Astrocyte (in vitro differentiated cells and primary cell): Measurements from ENCODE around the gene ADAMTS13. TPM values are rescaled to one million over a fixed set of nuclear protein-coding genes. Genes with fewer than 3 reads are reported as not detected.

ENCODE experiments used
- DNase-seq: peaks from one replicate; pipeline ENCODE4 v3.0.0-alpha.2; 2010; ENCODE audit warnings: low read depth
- FAIRE-seq: peaks from 2 replicates; lab custom pipeline; 2011; peaks lifted over from hg19 to GRCh38; lab: Jason Lieb, UNC
- H2AFZ ChIP-seq: 2 replicates; pipeline ENCODE4 v1.6.0; 2012; ENCODE audit warnings: low read depth, low read length, inconsistent platforms
- H3K27ac ChIP-seq: 2 replicates; pipeline ENCODE4 v1.5.1; 2011; ENCODE audit warnings: low read depth, low read length, inconsistent platforms
- H3K27me3 ChIP-seq: 2 replicates; pipeline ENCODE4 v1.6.0; 2011; ENCODE audit warnings: low read length, inconsistent platforms; ENCODE audit not compliant: insufficient read depth
- H3K36me3 ChIP-seq: 2 replicates; pipeline ENCODE4 v1.5.1; 2011; ENCODE audit warnings: low read length, inconsistent platforms; ENCODE audit not compliant: insufficient read depth
- H3K4me1 ChIP-seq: 2 replicates; pipeline ENCODE4 v1.5.1; 2011; ENCODE audit warnings: low read length, inconsistent platforms; ENCODE audit not compliant: insufficient read depth
- H3K4me2 ChIP-seq: 2 replicates; pipeline ENCODE4 v1.6.0; 2012; ENCODE audit warnings: low read length, inconsistent platforms
- H3K4me3 ChIP-seq: 2 replicates; pipeline ENCODE4 v1.5.1; 2011; ENCODE audit warnings: low read depth, mild to moderate bottlenecking, low read length, inconsistent platforms; ENCODE audit not compliant: insufficient read depth
- H3K79me2 ChIP-seq: 2 replicates; pipeline ENCODE4 v1.6.0; 2012; ENCODE audit warnings: mild to moderate bottlenecking, low read length, inconsistent platforms; ENCODE audit not compliant: insufficient read depth
- H3K9ac ChIP-seq: 2 replicates; pipeline ENCODE4 v1.6.0; 2012; ENCODE audit warnings: mild to moderate bottlenecking, low read length, inconsistent platforms
- H3K9me3 ChIP-seq: 2 replicates; pipeline ENCODE4 v1.5.1; 2012; ENCODE audit warnings: low read depth, mild to moderate bottlenecking, low read length, inconsistent platforms; ENCODE audit not compliant: insufficient read depth
- H4K20me1 ChIP-seq: 2 replicates; pipeline ENCODE4 v1.6.0; 2012; ENCODE audit warnings: low read length, inconsistent platforms; ENCODE audit not compliant: insufficient read depth
- H3K27ac Mint-ChIP-seq: one replicate; pipeline ENCODE4 v1.8.0; 2021; ENCODE audit warnings: mild to moderate bottlenecking, mixed read lengths; ENCODE audit not compliant: unreplicated experiment
- H3K27me3 Mint-ChIP-seq: one replicate; pipeline ENCODE4 v1.8.0; 2021; ENCODE audit warnings: low read depth, mixed read lengths; ENCODE audit not compliant: unreplicated experiment
- H3K36me3 Mint-ChIP-seq: one replicate; pipeline ENCODE4 v1.8.0; 2021; ENCODE audit warnings: low read depth, mixed read lengths; ENCODE audit not compliant: unreplicated experiment
- H3K4me1 Mint-ChIP-seq: one replicate; pipeline ENCODE4 v1.8.0; 2021; ENCODE audit warnings: low read depth, mixed read lengths; ENCODE audit not compliant: unreplicated experiment
- H3K4me3 Mint-ChIP-seq: one replicate; pipeline ENCODE4 v1.8.0; 2021; ENCODE audit warnings: mild to moderate bottlenecking, moderate library complexity, mixed read lengths; ENCODE audit not compliant: unreplicated experiment
- H3K9me3 Mint-ChIP-seq: one replicate; pipeline ENCODE4 v1.8.0; 2021; ENCODE audit warnings: mild to moderate bottlenecking, mixed read lengths; ENCODE audit not compliant: unreplicated experiment
- CTCF ChIP-seq: IDR thresholded peaks from 2 replicates; pipeline ENCODE4 v1.5.1; 2011; ENCODE audit warnings: low read depth, mild to moderate bottlenecking, inconsistent platforms, low read length, moderate library complexity; ENCODE audit not compliant: insufficient read depth
- EZH2 ChIP-seq: IDR thresholded peaks from 2 replicates; pipeline ENCODE4 v1.6.1; 2012; ENCODE audit warnings: mild to moderate bottlenecking, low read length, inconsistent platforms; ENCODE audit not compliant: insufficient read depth
- total RNA-seq: library from RNA; stranded (reverse); gene quantifications from 2 replicates; pipeline ENCODE4 v1.2.1, GENCODE V29; 2021

Gene ADAMTS13
- total RNA-seq, 1 donor from 2014 or later = 5.6 TPM

GRCh38 chr9:133477992-133478850, 56.1 kb downstream of the ADAMTS13 start:
- Mint-ChIP-seq H3K4me1 (peaks cover 3% of the 10 kb centered on the region), H3K9me3 (no peaks in the 10 kb centered on the region), H3K27me3 (peaks cover 7% of the 10 kb centered on the region), H3K4me3 (peak overlapping the region; percentile 86), H3K36me3 (peaks cover 2% of the 10 kb centered on the region), H3K27ac (no peak overlapping the region)
- DNase-seq (no peak), FAIRE-seq (no peak)
- Histone ChIP-seq H3K4me3 (peak overlapping the region; percentile 68), H2AFZ (peak overlapping the region; percentile 100), H3K9me3 (no peaks in the 10 kb centered on the region), H3K27ac (peak overlapping the region; percentile 25), H3K27me3 (no peaks in the 10 kb centered on the region), H3K36me3 (no peaks in the 10 kb centered on the region), H4K20me1 (peaks cover 15% of the 10 kb centered on the region), H3K4me2 (peak overlapping the region; percentile 98), H3K4me1 (peaks cover 14% of the 10 kb centered on the region), H3K79me2 (peaks cover 11% of the 10 kb centered on the region), H3K9ac (peak overlapping the region; percentile 86)
- TF ChIP-seq CTCF = no peak
- no peak for TF ChIP-seq EZH2

- Histone ChIP-seq H3K27ac (peak within 1 kb of the TSS; percentile 25), H3K4me1 (peaks cover 14% of the 10 kb centered on the region), H3K27me3 (no peaks in the 10 kb centered on the region), H3K79me2 (peaks cover 11% of the 10 kb centered on the region), H4K20me1 (peaks cover 15% of the 10 kb centered on the region), H3K4me2 (peak within 1 kb of the TSS; percentile 98), H3K4me3 (peak within 1 kb of the TSS; percentile 68), H2AFZ (peak within 1 kb of the TSS; percentile 100), H3K9me3 (no peaks in the 10 kb centered on the region), H3K36me3 (no peaks in the 10 kb centered on the region), H3K9ac (peak within 1 kb of the TSS; percentile 86)
- TF ChIP-seq EZH2 (no peak), CTCF (no peak)
- peak; percentile 55 for DNase-seq
- H3K27me3 Mint-ChIP-seq = peaks cover 14% of the 10 kb centered on the region
- H3K36me3 Mint-ChIP-seq = peaks cover 2% of the 10 kb centered on the region
- H3K4me3 Mint-ChIP-seq = peak within 1 kb of the TSS; percentile 86
- FAIRE-seq = no peak
- peaks cover 3% of the 10 kb centered on the region for H3K4me1 Mint-ChIP-seq
- H3K27ac Mint-ChIP-seq = no peak within 1 kb of the TSS
- H3K9me3 Mint-ChIP-seq = no peaks in the 10 kb centered on the region
These were observed 56.9 kb downstream of the ADAMTS13 start, which contains the start of gene SLC2A6 for GRCh38 chr9:133478851-133479711. Gene SLC2A6 (minus strand): TSS chr9:133479099. CDS start chr9:133479059, 40 bp downstream.
